HEK293T (cell line): Measurements from ENCODE around the gene SAMSN1.
"Not testable (repeated sequence)": the region's sequence is repeated elsewhere in the genome, so short reads cannot be mapped to it uniquely, and the experiment has no call there.

ENCODE experiments used
- CTCF ChIA-PET: fragments of 350-600 bp; formaldehyde crosslinking; extraction: SDS; loops from one replicate; lab custom pipeline; 2021; ENCODE audit warnings: antibody characterized with exemption, inconsistent platforms; lab: Yijun Ruan, JAX
- POLR2A ChIA-PET: fragments of 350-600 bp; formaldehyde crosslinking; extraction: SDS; loops from one replicate; lab custom pipeline; 2020; ENCODE audit warnings: antibody characterized with exemption, inconsistent platforms; lab: Yijun Ruan, JAX
- DNase-seq: peaks from one replicate; pipeline ENCODE4 v3.0.0; 2012; ENCODE audit warnings: mixed read lengths; ENCODE audit errors: extremely low spot score
- ARNT ChIP-seq: fragments of 450-650 bp; IDR thresholded peaks from 2 replicates; pipeline ENCODE4 v1.6.1; 2017; ENCODE audit warnings: mild to moderate bottlenecking
- BHLHE40 ChIP-seq: fragments of 450-650 bp; IDR thresholded peaks from 2 replicates; pipeline ENCODE4 v1.6.1; 2016; ENCODE audit warnings: mild to moderate bottlenecking, moderate library complexity, borderline replicate concordance
- CTBP1 ChIP-seq: fragments of 450-650 bp; IDR thresholded peaks from 2 replicates; pipeline ENCODE4 v1.6.1; 2016; ENCODE audit warnings: borderline replicate concordance
- ELF4 ChIP-seq: fragments of 450-650 bp; IDR thresholded peaks from 2 replicates; pipeline ENCODE4 v1.6.1; 2017; ENCODE audit warnings: antibody characterized with exemption
- FOXA1 ChIP-seq: fragments of 450-650 bp; IDR thresholded peaks from 2 replicates; pipeline ENCODE4 v1.6.1; 2016; ENCODE audit warnings: mild to moderate bottlenecking
- FOXK2 ChIP-seq: fragments of 450-650 bp; IDR thresholded peaks from 2 replicates; pipeline ENCODE4 v1.6.1; 2016; ENCODE audit warnings: mild to moderate bottlenecking
- FOXM1 ChIP-seq: fragments of 450-650 bp; IDR thresholded peaks from 2 replicates; pipeline ENCODE4 v1.6.1; 2017; ENCODE audit warnings: mild to moderate bottlenecking, borderline replicate concordance
- HDGF ChIP-seq: fragments of 450-650 bp; IDR thresholded peaks from 2 replicates; pipeline ENCODE4 v1.6.1; 2017; ENCODE audit warnings: antibody characterized with exemption, borderline replicate concordance
- L3MBTL2 ChIP-seq: fragments of 450-650 bp; conservative IDR thresholded peaks from 2 replicates; pipeline ENCODE4 v1.6.1; 2016; ENCODE audit warnings: mild to moderate bottlenecking
- LEF1 ChIP-seq: fragments of 450-650 bp; IDR thresholded peaks from 2 replicates; pipeline ENCODE4 v1.6.1; 2017; ENCODE audit warnings: mild to moderate bottlenecking, borderline replicate concordance
- NFRKB ChIP-seq: fragments of 450-650 bp; IDR thresholded peaks from 2 replicates; pipeline ENCODE4 v1.6.1; 2016; ENCODE audit warnings: mild to moderate bottlenecking, moderate library complexity
- SP1 ChIP-seq: fragments of 450-650 bp; IDR thresholded peaks from 2 replicates; pipeline ENCODE4 v1.6.1; 2017
- SUZ12 ChIP-seq: fragments of 450-650 bp; IDR thresholded peaks from 2 replicates; pipeline ENCODE4 v1.6.1; 2016; ENCODE audit warnings: mild to moderate bottlenecking
- TARDBP ChIP-seq: fragments of 450-650 bp; IDR thresholded peaks from 2 replicates; pipeline ENCODE4 v1.6.1; 2016
- ZNF384 ChIP-seq: fragments of 450-650 bp; IDR thresholded peaks from 2 replicates; pipeline ENCODE4 v1.6.1; 2016
- TF ChIP-seq, protein P1 (sequence below): fragments of 450-650 bp; IDR thresholded peaks from 2 replicates; pipeline ENCODE4 v1.6.1; 2016

Gene SAMSN1

DNA sequence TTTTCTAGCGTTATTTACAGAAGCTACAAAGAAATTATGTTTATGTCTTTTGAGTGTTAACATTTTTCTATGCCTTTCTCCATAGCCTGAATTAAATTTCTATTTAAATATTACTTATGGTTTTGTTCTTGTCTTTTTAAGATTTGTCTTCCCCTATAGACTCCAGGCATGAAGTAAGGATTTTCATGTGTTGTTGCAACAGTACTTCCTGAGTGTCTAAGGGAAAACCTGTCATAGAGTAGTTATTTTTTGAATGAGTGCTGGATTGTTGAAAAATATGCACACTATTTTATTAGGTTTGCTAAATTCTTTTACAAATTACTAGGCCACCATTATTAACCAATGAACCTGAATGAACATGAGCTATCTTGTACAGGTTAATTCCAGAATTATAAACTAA is 27.1 kb downstream of the SAMSN1 start:
- ChIA-PET CTCF (no interaction called here), POLR2A (no interaction called here)
- TF ChIP-seq, protein P1, sequence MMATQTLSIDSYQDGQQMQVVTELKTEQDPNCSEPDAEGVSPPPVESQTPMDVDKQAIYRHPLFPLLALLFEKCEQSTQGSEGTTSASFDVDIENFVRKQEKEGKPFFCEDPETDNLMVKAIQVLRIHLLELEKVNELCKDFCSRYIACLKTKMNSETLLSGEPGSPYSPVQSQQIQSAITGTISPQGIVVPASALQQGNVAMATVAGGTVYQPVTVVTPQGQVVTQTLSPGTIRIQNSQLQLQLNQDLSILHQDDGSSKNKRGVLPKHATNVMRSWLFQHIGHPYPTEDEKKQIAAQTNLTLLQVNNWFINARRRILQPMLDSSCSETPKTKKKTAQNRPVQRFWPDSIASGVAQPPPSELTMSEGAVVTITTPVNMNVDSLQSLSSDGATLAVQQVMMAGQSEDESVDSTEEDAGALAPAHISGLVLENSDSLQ: no peak
- no peak for DNase-seq

DNA sequence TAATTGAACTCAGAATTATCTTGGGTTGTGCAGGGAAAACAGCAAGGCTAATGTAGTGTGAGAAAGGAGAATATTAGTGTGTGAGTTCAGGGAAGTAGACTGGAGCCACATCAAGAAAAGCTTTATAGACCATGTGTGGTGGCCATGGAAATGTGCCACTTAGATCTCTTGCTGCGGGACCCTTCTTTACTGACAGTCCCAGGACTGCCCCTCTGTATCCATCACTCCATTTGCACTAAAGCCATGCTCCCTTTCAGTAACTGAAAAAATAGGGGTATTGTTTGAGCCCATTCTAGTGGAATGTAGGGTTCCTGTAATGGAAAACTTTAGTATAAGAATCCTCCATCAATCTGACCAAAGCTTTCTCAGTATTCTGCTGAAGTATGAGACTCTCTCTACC is 32.3 kb downstream of the SAMSN1 start:
- TF ChIP-seq ZNF384: no peak
- no peak for TF ChIP-seq ARNT
- TF ChIP-seq SP1: no peak
- TF ChIP-seq, protein P1: no peak
- TF ChIP-seq ELF4: no peak
- TF ChIP-seq HDGF: no peak
- TF ChIP-seq L3MBTL2: no peak
- no peak for TF ChIP-seq TARDBP
- no peak for TF ChIP-seq CTBP1
- TF ChIP-seq LEF1: no peak
- TF ChIP-seq NFRKB: no peak
- no peak for TF ChIP-seq SUZ12
- POLR2A ChIA-PET: no interaction called here
- no peak for DNase-seq
- CTCF ChIA-PET: no interaction called here

DNA sequence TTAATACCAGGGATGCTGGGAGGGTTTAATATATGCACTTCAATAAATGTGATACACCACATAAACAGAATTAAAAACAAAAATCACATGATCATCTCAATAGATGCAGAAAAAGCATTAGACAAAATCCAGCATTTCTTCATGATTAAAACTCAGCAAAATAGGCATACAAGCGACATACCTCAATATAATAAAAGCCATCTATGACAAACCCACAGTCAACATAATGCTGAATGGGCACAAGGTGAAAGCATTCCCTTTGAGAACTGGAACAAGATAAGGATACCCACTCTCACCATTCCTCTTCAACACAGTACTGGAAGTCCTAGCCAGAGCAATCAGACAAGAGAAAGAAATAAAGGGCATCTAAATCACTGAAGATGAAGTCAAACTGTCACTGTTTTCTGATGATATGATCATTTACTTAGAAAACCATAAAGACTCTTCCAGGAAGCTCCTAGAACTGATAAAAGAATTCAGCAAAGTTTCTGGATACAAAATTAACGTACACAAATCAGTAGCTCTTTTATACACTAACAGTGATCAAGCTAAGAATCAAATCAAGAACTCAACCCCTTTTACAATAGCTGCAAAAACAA is 39.2 kb downstream of the SAMSN1 start:
- DNase-seq, CTCF ChIA-PET, POLR2A ChIA-PET: not testable (repeated sequence)

DNA sequence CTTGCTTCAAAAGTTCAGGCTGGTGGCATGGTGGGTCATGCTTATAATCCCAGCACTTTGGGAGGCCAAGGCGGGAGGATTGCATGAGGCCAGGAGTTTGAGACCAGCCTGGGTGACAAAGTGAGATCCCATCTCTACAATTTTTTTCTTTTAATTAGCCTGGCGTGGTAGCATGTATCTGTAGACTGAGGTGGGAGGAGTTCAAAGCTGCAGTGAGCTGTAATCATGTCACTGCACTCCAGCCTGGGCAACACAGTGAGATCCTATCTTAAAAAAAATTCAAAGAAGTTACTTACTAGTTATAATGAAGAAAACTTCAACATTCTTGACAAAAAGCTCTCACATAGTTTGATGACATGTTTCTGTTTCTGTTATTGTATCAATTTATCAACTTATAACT is 45.2 kb downstream of the SAMSN1 start:
- no peak for TF ChIP-seq FOXK2
- TF ChIP-seq SUZ12: no peak
- ChIA-PET CTCF (no interaction called here), POLR2A (no interaction called here)
- no peak for DNase-seq

DNA sequence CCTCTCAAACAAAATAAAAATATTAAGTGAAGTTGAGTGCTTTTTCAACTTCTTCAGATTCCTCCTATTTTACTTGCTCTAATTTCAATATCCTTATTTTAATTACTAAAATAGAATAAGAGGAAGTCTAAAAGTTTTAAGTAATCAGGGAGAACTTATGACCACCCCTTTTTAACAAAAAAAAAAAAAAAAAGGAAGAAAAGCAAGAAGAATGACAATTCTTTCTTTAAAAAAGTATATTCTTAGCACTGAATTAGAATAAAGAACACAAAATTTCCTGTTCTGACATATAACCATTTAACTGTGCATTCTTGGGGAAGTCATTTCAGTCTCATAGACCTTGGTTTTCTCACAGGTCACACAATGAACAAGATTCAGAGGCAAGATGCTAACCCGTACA is 46.8 kb downstream of the SAMSN1 start:
- ChIA-PET CTCF (no interaction called here), POLR2A (no interaction called here)
- no peak for DNase-seq
- TF ChIP-seq FOXM1: no peak
- TF ChIP-seq L3MBTL2: no peak
- no peak for TF ChIP-seq NFRKB
- TF ChIP-seq LEF1: no peak
- TF ChIP-seq ARNT: no peak

DNA sequence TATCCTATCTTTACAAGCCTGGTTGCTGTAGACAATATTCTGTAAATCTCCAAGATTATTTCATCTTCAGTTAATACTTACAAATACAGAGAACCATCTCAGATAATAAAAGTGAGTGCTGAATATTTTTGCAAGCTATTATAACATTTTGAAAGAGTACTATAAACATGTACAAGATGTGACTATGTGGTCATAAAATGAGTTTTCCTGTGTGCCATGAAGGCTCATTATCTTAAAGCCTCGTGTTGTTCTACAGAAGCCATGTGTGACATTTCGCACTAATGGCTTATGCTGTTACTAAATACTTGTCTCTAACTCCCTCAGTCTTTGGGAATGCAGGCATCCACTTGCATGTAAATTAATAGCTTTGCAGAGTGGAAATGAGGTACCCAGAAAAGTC is 48.3 kb downstream of the SAMSN1 start:
- ChIA-PET CTCF (no interaction called here), POLR2A (no interaction called here)
- TF ChIP-seq FOXK2 (no peak), BHLHE40 (no peak), ELF4 (no peak), SUZ12 (no peak), SP1 (no peak), FOXM1 (no peak), LEF1 (no peak), L3MBTL2 (no peak), FOXA1 (no peak), CTBP1 (no peak), NFRKB (no peak)
- no peak for DNase-seq

DNA sequence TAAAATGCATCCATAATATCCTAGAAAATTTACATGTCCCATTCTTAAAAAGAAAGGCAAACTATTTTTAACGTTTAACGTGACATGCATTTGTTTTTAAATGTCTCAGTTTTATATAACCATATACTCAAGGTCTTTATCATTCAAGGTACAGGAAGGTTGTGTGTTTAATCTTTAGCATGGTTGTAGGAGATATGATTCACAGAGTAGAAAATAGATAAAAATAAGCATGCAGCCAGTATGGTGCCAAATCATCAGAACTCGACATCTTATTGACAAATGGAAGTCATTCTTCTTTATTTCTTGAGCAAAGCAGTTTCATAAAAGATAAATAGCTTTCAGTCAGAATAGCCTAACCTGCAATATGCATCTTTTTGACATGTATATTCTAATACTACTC is 51.0 kb downstream of the SAMSN1 start:
- no peak for TF ChIP-seq SP1
- TF ChIP-seq SUZ12: no peak
- TF ChIP-seq BHLHE40: no peak
- TF ChIP-seq ELF4: no peak
- TF ChIP-seq HDGF: no peak
- no peak for TF ChIP-seq NFRKB
- CTCF ChIA-PET: no interaction called here
- POLR2A ChIA-PET: no interaction called here
- DNase-seq: no peak

DNA sequence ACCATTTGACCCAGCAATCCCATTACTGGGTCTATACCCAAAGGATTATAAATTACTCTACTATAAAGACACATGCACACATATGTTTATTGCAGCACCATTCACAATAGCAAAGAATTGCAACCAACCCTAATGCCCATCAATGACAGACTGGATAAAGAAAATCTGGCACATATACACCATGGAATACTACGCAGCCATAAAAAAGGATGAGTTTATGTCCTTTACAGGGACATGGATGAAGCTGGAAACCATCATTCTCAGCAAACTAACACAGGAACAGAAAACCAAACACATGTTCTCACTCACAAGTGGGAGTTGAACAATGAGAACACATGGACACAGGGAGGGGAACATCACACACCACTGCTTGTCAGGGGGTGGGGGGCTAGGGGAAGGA is 51.9 kb downstream of the SAMSN1 start:
- CTCF ChIA-PET, POLR2A ChIA-PET: not testable (repeated sequence)

DNA sequence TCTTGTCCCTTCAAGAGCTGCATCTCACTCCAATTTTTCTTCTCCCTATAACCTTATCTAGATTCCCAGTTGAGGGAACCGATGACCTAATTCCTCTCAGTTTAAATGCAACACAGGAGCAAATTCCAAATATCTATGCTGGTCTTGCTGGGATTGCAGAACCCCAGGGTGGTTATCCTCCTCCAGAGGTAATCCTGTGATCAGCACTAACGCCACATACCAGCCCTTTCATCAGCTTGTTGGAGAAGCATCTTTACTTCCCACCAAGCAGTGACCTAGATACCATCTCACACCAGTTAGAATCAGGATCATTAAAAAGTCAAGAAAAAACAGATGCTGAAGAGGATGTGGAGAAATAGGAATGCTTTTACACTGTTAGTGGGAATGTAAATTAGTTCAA is 52.4 kb downstream of the SAMSN1 start:
- TF ChIP-seq FOXM1: no peak
- no peak for TF ChIP-seq FOXA1
- TF ChIP-seq TARDBP: no peak
- no peak for TF ChIP-seq SP1
- TF ChIP-seq NFRKB: no peak

More for the DNA sequence above, 51.9 kb downstream of the SAMSN1 start:
- DNase-seq: not testable (repeated sequence)

More for the DNA sequence above, 52.4 kb downstream of the SAMSN1 start:
- ChIA-PET POLR2A (no interaction called here), CTCF (no interaction called here)
- DNase-seq: no peak
